ENCODE data around the gene ATP23. TPM values are rescaled to one million over a fixed set of nuclear protein-coding genes. Genes with fewer than 3 reads are reported as not detected.

ATP23 gene
- total RNA-seq, 1 experiment from 2014 or later: 12.8 TPM

DNA sequence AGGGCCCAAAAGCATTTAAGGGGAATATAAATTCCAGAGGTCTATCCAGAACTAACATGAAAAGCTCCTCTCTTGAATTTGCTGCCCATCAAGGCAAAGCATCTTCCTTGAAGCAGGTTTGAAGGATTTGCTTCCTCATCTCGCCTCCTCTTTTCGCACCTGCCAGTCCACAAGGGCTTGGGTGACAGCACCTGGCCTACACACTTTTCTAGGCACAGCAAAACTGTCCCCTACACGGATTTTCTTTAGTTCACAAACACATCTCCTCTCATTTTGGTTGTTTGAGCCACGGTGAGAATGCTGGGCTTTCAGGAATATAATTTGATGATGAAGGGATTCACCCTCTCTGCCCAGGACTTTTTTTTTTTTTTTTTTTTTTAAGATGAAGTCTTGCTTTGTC, 36.9 kb upstream of the ATP23 start:
- H3K27me3 Mint-ChIP-seq (ENCODE audit: unreplicated experiment): peaks cover 42% of the 10 kb centered on the region
- no peak overlapping the region for H3K27ac Mint-ChIP-seq (ENCODE audit: unreplicated experiment)
- no peak for DNase-seq
- no peaks in the 10 kb centered on the region for H3K9me3 Mint-ChIP-seq (ENCODE audit: low read depth, unreplicated experiment)
- H3K4me1 Mint-ChIP-seq (ENCODE audit: low read depth, unreplicated experiment): peaks cover 7% of the 10 kb centered on the region
- CTCF ChIA-PET: interaction anchor here (0.6 to 2.3 kb wide), 8 partner anchors 9 to 101 kb away, joined by 3 to 7 read pairs (median 3); no protein-coding TSS in a partner anchor
- TF ChIP-seq CTCF (IDR thresholded peaks at IDR 0.05; ENCODE audit: unreplicated experiment): no peak
- no peaks in the 10 kb centered on the region for H3K36me3 Mint-ChIP-seq (ENCODE audit: insufficient read depth, unreplicated experiment)
- intact Hi-C loops (cut with micrococcal nuclease; ENCODE audit: unreplicated experiment): loop anchor here (2.0 kb wide), 1 partner anchor 322 kb away; no protein-coding TSS in a partner anchor
- BruUV-seq (replicated peaks): no TSS peak
- H3K4me3 Mint-ChIP-seq (ENCODE audit: low read depth, unreplicated experiment): no peak overlapping the region

GRCh38 chr12:57904848-57905811, 36.2 kb upstream of the ATP23 start:
- BruUV-seq (replicated peaks): no TSS peak
- Mint-ChIP-seq H3K9me3 (ENCODE audit: low read depth, unreplicated experiment) (no peaks in the 10 kb centered on the region), H3K27me3 (ENCODE audit: unreplicated experiment) (peaks cover 50% of the 10 kb centered on the region), H3K4me1 (ENCODE audit: low read depth, unreplicated experiment) (peaks cover 7% of the 10 kb centered on the region), H3K36me3 (ENCODE audit: insufficient read depth, unreplicated experiment) (no peaks in the 10 kb centered on the region), H3K4me3 (ENCODE audit: low read depth, unreplicated experiment) (no peak overlapping the region), H3K27ac (ENCODE audit: unreplicated experiment) (peak overlapping the region; percentile 55)
- CTCF ChIA-PET: interaction anchor here (0.6 to 2.3 kb wide), 6 partner anchors 15 to 102 kb away, joined by 3 to 7 read pairs (median 3); no protein-coding TSS in a partner anchor
- peak; percentile 93 for DNase-seq
- intact Hi-C loops (cut with micrococcal nuclease; ENCODE audit: unreplicated experiment): loop anchor here (1.0 to 2.0 kb wide), 3 partner anchors 74 to 322 kb away; no protein-coding TSS in a partner anchor
- peak; percentile 100 for TF ChIP-seq CTCF (IDR thresholded peaks at IDR 0.05; ENCODE audit: unreplicated experiment)

DNA sequence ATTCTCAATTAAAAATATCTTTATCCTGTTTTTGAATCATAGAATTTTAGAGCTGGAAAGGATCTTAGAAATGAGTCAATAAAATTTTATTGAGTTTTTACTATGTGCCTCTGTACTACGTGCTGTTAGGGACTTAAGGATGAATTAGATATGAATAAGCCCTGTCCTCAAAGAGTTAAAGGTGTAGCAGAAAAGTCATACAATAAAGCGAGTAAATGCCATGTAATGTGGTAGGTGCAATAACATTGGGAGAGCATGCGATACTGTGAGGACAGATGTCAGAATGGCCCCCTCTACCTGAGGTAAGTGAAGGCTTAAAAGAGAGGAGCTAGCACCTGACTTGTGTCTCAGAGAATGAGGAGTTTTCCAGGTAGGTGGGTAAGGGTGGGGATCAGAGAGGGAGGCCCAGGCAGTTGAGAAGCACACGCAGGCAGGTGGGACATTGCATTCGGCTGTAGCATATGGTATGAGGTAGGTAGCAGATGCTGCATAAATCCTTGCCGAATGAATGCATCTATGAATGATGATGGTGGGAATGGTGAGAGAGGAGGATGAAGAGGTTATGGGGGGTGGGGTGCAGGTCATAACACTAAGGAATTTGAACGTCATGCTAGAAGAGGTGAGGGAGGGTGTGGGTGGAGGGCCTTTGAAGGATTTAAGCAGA, 35.4 kb upstream of the ATP23 start:
- CTCF ChIA-PET: no interaction called here
- peaks cover 58% of the 10 kb centered on the region for H3K27me3 Mint-ChIP-seq (ENCODE audit: unreplicated experiment)
- H3K4me1 Mint-ChIP-seq (ENCODE audit: low read depth, unreplicated experiment): peaks cover 7% of the 10 kb centered on the region
- H3K36me3 Mint-ChIP-seq (ENCODE audit: insufficient read depth, unreplicated experiment): no peaks in the 10 kb centered on the region
- no peak overlapping the region for H3K27ac Mint-ChIP-seq (ENCODE audit: unreplicated experiment)
- intact Hi-C loops (cut with micrococcal nuclease; ENCODE audit: unreplicated experiment): loop anchor here (1.0 to 2.0 kb wide), 3 partner anchors 75 to 323 kb away; no protein-coding TSS in a partner anchor
- no TSS peak for BruUV-seq (replicated peaks)
- H3K9me3 Mint-ChIP-seq (ENCODE audit: low read depth, unreplicated experiment): no peaks in the 10 kb centered on the region
- no peak overlapping the region for H3K4me3 Mint-ChIP-seq (ENCODE audit: low read depth, unreplicated experiment)
- TF ChIP-seq CTCF (IDR thresholded peaks at IDR 0.05; ENCODE audit: unreplicated experiment): no peak
- DNase-seq: no peak

- CTCF ChIA-PET: interaction anchor here (1.0 kb wide), 1 partner anchor 11 kb away, joined by 5 read pairs; no protein-coding TSS in a partner anchor
- TF ChIP-seq CTCF (IDR thresholded peaks at IDR 0.05; ENCODE audit: unreplicated experiment): no peak
- intact Hi-C loops (cut with micrococcal nuclease; ENCODE audit: unreplicated experiment): no loop called here
- Mint-ChIP-seq H3K4me1 (ENCODE audit: low read depth, unreplicated experiment) (peaks cover 7% of the 10 kb centered on the region), H3K36me3 (ENCODE audit: insufficient read depth, unreplicated experiment) (no peaks in the 10 kb centered on the region), H3K4me3 (ENCODE audit: low read depth, unreplicated experiment) (no peak overlapping the region), H3K9me3 (ENCODE audit: low read depth, unreplicated experiment) (no peaks in the 10 kb centered on the region), H3K27me3 (ENCODE audit: unreplicated experiment) (peaks cover 66% of the 10 kb centered on the region), H3K27ac (ENCODE audit: unreplicated experiment) (no peak overlapping the region)
- BruUV-seq (replicated peaks): no TSS peak
- DNase-seq: no peak
Measured at GRCh38 chr12:57906821-57907220, 34.5 kb upstream of the ATP23 start.
